Measurements from ENCODE around the gene WAPL. TPM values are rescaled to one million over a fixed set of nuclear protein-coding genes. Genes with fewer than 3 reads are reported as not detected.

Gene WAPL
- total and polyA plus RNA-seq, 9 donors: 15.3 to 33.3 (median 30.5) TPM

DNA sequence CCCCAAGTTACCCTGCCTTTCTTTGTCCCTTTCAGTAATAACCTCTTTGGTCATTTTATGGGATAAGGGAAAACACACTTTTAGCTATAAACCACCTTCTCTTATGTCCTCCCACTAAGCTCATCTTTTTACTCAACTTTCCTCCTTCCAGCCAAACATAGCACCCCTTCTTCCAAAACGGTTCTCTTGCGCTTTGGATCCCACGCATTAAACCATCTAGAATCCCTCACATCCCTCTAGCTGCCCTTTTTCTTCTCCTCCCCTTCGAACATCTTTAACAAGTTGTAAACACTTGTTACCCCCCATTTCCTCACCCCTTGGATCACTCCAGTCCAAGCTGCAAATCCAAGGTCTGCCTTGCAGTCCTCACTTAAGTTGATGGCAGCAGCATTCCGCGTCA, 13.4 kb downstream of the WAPL start:
- H3K27me3 ChIP-seq: no peaks in the 10 kb centered on the region
- no peak overlapping the region for H3K27ac ChIP-seq
- TF ChIP-seq, protein P1, sequence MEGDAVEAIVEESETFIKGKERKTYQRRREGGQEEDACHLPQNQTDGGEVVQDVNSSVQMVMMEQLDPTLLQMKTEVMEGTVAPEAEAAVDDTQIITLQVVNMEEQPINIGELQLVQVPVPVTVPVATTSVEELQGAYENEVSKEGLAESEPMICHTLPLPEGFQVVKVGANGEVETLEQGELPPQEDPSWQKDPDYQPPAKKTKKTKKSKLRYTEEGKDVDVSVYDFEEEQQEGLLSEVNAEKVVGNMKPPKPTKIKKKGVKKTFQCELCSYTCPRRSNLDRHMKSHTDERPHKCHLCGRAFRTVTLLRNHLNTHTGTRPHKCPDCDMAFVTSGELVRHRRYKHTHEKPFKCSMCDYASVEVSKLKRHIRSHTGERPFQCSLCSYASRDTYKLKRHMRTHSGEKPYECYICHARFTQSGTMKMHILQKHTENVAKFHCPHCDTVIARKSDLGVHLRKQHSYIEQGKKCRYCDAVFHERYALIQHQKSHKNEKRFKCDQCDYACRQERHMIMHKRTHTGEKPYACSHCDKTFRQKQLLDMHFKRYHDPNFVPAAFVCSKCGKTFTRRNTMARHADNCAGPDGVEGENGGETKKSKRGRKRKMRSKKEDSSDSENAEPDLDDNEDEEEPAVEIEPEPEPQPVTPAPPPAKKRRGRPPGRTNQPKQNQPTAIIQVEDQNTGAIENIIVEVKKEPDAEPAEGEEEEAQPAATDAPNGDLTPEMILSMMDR (IDR thresholded peaks at IDR 0.05): no peak
- TF ChIP-seq POLR2A (IDR thresholded peaks at IDR 0.05) (no peak), EP300 (IDR thresholded peaks at IDR 0.05) (no peak)
- H3K4me1 ChIP-seq (ENCODE audit: insufficient read depth): peaks cover 4% of the 10 kb centered on the region
- intact Hi-C loops (cut with DNase I): no loop called here
- 89 to 95% (median 90%) methylated on average over 6 of the region's 6 CpGs for WGBS, 3 donors
- no peaks in the 10 kb centered on the region for H3K9me3 ChIP-seq
- no peak for DNase-seq
- H3K36me3 ChIP-seq: no peaks in the 10 kb centered on the region
- H3K4me3 ChIP-seq: no peak overlapping the region

DNA sequence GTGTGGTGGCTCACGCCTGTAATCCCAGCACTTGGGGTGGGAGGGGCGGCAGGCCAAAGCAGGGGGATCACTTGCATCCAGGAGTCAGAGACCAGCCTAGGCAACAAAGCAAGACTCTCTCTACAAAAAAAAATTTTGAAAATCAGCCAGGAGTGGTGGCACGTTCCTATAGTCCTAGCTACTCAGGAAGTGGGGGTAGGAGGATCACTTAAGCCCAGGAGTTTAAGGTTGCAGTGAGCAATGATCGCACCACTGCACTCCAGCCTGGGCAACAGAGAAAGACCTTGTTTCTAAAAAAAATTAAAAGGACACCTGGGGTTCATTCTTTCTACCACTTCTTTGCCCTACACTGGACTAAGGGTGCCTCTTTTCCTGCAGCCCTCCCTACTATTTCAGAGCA, 15.1 kb downstream of the WAPL start:
- H3K9me3 ChIP-seq: no peaks in the 10 kb centered on the region
- 86 to 87% (median 87%) methylated on average over 4 of the region's 4 CpGs for WGBS, 3 donors
- no peaks in the 10 kb centered on the region for H3K36me3 ChIP-seq
- intact Hi-C loops (cut with DNase I): no loop called here
- H3K4me3 ChIP-seq: no peak overlapping the region
- H3K27me3 ChIP-seq: no peaks in the 10 kb centered on the region
- TF ChIP-seq EP300 (IDR thresholded peaks at IDR 0.05) (no peak), POLR2A (IDR thresholded peaks at IDR 0.05) (no peak)
- TF ChIP-seq, protein P1 (IDR thresholded peaks at IDR 0.05): no peak
- no peak for DNase-seq
- peaks cover 2% of the 10 kb centered on the region for H3K4me1 ChIP-seq (ENCODE audit: insufficient read depth)
- H3K27ac ChIP-seq: no peak overlapping the region

DNA sequence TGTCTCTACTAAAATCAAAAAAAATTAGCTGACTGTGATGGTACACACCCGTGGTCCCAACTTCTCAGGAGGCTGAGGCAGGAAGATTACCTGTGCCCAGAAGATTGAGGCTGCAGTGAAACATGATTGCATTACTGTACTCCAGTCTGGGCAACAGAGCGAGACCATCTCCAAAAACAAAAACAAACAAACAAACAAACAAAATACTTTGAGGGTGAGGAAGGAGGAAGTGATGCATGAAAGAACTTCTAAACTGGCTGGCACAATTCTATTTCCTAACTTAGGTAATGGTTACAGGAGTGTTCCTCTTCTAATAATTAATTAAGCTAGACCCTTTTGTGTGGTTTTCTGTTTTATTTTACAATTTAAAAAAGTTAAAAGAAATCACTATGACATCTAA, 15.5 kb downstream of the WAPL start:
- Histone ChIP-seq H3K9me3 (no peaks in the 10 kb centered on the region), H3K4me3 (no peak overlapping the region), H3K27me3 (no peaks in the 10 kb centered on the region), H3K4me1 (ENCODE audit: insufficient read depth) (peaks cover 1% of the 10 kb centered on the region), H3K36me3 (no peaks in the 10 kb centered on the region), H3K27ac (no peak overlapping the region)
- DNase-seq: no peak
- WGBS, 3 donors: 75 to 82% (median 78%) methylated on average over 2 of the region's 2 CpGs
- TF ChIP-seq POLR2A (IDR thresholded peaks at IDR 0.05): no peak
- TF ChIP-seq EP300 (IDR thresholded peaks at IDR 0.05): no peak
- TF ChIP-seq, protein P1 (IDR thresholded peaks at IDR 0.05): no peak
- intact Hi-C loops (cut with DNase I): no loop called here

DNA sequence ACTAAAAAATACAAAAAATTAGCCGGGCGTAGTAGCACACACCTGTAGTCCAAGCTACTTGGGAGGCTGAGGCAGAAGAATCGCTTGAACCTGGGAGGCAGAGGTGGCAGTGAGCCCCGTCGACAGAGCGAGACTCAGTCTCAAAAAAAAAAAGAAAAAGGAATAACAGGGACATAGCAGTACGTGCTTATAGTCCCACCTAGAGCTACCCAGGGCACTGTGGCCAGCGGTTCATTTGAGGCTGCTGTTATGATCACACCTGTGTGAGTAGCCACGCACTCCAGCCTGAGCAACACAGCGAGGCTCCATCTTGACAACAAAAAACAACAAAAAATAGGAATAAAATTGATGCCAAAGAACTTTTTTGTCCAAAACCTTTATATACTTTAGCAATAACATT, 17.1 kb downstream of the WAPL start:
- H3K4me3 ChIP-seq: no peak overlapping the region
- H3K4me1 ChIP-seq (ENCODE audit: insufficient read depth): peaks cover 1% of the 10 kb centered on the region
- no peaks in the 10 kb centered on the region for H3K27me3 ChIP-seq
- WGBS, 3 donors: 89 to 96% (median 91%) methylated on average over 10 of the region's 10 CpGs
- no peaks in the 10 kb centered on the region for H3K36me3 ChIP-seq
- intact Hi-C loops (cut with DNase I): no loop called here
- TF ChIP-seq POLR2A (IDR thresholded peaks at IDR 0.05) (no peak), EP300 (IDR thresholded peaks at IDR 0.05) (no peak)
- TF ChIP-seq, protein P1 (IDR thresholded peaks at IDR 0.05): no peak
- H3K9me3 ChIP-seq: no peaks in the 10 kb centered on the region
- no peak for DNase-seq
- no peak overlapping the region for H3K27ac ChIP-seq

DNA sequence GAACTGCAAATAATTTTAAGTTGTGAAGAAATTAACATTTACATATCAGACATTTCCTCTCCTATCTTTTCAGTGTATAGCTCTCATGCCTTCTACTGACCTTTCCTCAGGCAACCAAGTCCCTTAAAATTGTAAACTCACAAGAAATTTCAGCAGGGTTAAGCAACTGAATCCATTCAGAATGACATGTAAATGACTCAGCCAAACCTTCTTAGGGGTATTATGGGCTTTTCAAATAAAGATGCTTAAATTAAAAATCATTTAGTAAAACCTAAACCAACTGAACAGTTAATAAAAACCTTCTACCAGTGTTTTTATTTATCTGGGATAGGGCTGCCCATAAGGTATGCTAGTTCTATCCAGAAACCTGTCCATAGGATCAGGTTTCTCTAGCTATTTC, 20.7 kb downstream of the WAPL start:
- no peak for DNase-seq
- TF ChIP-seq, protein P1 (IDR thresholded peaks at IDR 0.05): no peak
- TF ChIP-seq POLR2A (IDR thresholded peaks at IDR 0.05) (no peak), EP300 (IDR thresholded peaks at IDR 0.05) (no peak)
- H3K4me3 ChIP-seq: no peak overlapping the region
- no peaks in the 10 kb centered on the region for H3K36me3 ChIP-seq
- intact Hi-C loops (cut with DNase I): no loop called here
- H3K9me3 ChIP-seq: no peaks in the 10 kb centered on the region
- H3K27me3 ChIP-seq: no peaks in the 10 kb centered on the region
- H3K4me1 ChIP-seq (ENCODE audit: insufficient read depth): peaks cover 1% of the 10 kb centered on the region
- H3K27ac ChIP-seq: no peak overlapping the region

Measured in ovary (tissue), 9 donors.